GM19468 (cell line): ENCODE measurements around the gene ACSM4.
"Not testable (repeated sequence)": the region's sequence is repeated elsewhere in the genome, so short reads cannot be mapped to it uniquely, and the experiment has no call there.

ENCODE experiments used
- ATAC-seq: cut with Tn5 transposase; IDR thresholded peaks from one replicate; pipeline ENCODE4 v1.9.1; 2021; ENCODE audit warnings: mild to moderate bottlenecking, moderate library complexity, moderate number of reproducible peaks; ENCODE audit not compliant: unreplicated experiment; ENCODE audit errors: extremely low read depth

The ACSM4 gene, protein sequence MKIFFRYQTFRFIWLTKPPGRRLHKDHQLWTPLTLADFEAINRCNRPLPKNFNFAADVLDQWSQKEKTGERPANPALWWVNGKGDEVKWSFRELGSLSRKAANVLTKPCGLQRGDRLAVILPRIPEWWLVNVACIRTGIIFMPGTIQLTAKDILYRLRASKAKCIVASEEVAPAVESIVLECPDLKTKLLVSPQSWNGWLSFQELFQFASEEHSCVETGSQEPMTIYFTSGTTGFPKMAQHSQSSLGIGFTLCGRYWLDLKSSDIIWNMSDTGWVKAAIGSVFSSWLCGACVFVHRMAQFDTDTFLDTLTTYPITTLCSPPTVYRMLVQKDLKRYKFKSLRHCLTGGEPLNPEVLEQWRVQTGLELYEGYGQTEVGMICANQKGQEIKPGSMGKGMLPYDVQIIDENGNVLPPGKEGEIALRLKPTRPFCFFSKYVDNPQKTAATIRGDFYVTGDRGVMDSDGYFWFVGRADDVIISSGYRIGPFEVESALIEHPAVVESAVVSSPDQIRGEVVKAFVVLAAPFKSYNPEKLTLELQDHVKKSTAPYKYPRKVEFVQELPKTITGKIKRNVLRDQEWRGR

GRCh38 chr12:7303772-7304171, at the start of gene ACSM4:
ACSM4 (plus strand) TSS chr12:7304072; CDS start chr12:7304332, 260 bp downstream.
- no peak for ATAC-seq

DNA sequence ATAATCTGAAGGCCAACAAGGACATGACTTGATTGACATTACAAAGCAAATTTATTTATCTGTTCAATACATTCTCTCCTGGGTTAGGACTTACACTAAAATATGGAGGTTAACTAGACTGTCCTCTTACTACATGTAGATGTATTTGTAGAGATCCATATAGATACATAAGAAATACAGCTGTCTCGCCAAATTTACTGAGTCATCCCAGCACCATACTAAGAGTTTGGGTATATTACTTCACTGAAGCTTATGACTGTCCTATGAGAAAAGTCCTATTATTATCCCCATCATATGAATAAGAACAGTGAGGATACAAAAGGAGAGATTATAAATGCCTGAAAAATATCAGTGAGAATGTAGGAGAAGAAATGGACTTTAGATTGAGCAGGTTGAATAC, 44.8 kb upstream of the ACSM4 start:
- no peak for ATAC-seq

GRCh38 chr12:7264538-7264937, 39.3 kb upstream of the ACSM4 start:
- no peak for ATAC-seq

DNA sequence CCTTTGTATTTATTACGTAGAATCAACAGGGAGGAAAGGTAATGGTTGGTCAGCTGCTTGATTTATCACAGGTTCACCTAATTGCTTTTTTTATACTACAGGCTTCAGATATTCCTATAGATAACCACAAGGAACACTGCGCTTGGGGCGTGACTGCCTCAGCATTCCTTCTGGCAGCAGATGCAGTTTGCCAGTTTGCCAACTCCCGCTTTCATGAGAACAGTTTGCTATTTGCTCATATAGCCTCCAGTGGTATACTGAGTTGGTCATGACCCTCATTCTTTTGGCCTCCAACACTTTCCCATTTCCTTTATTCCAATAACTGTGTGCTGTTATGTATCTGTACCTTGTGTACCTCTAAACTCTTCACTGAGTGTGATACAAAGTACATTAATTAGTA, 38.6 kb upstream of the ACSM4 start:
- ATAC-seq, result no peak

GRCh38 chr12:7269273-7269672, 34.6 kb upstream of the ACSM4 start:
- no peak for ATAC-seq

- ATAC-seq, result no peak
These were observed 31.9 kb upstream of the ACSM4 start for GRCh38 chr12:7271893-7272514.

DNA sequence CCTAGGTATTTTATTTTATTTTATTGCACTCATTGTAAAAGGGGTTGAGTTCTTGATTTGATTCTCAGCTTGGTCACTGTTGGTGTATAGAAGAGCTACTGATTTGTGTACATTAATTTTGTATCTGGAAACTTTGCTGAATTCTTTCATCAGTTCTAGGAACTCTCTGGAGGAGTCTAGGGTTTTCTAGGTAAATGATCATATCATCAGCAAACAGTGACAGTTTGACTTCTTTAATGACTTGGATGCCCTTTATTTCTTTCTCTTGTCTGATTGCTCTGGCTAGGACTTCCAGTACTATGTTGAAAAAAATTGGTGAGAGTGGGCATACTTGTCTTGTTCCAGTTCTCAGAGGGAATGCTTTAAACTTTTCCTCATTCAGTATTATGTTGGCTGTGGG, 28.4 kb upstream of the ACSM4 start:
- not testable (repeated sequence) for ATAC-seq

GRCh38 chr12:7282844-7283243, 21.0 kb upstream of the ACSM4 start:
- ATAC-seq, result no peak

DNA sequence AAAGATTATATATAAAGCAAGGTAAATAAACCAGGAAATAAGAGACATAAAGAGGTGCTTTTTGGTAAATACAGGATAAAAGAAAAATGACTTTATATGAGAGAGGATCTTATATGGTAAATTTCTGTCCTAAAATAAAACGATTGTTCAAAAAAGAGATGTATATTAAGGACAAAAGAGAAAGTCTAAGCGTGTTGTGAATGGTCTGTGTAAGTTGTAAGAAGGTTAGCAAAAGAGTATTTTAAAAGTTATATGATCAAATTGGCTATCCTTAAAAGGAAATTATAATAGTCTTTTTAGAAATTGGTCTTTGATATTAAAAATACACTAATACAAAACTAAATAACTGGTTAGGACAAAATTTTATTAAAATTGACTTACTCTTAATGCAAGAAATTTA, 14.1 kb upstream of the ACSM4 start:
- ATAC-seq, result no peak

DNA sequence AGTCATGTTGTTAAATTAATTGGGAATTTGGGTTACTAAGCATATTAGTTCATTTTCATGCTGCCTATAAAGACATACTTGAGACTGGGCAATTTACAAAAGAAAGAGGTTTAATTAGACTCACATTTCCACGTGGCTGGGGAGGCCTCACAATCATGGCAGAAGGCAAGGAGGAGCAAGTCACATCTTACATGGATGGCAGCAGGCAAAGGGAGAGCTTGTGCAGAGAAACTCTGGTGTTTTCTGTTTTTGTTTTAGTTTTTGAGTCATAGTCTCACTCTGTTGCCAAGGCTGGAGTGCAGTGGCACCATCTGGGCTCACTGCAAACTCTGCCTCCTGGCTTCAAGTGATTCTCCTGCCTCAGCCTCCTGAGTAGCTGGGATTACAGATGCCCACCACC, 13.3 kb upstream of the ACSM4 start:
- ATAC-seq, result not testable (repeated sequence)

DNA sequence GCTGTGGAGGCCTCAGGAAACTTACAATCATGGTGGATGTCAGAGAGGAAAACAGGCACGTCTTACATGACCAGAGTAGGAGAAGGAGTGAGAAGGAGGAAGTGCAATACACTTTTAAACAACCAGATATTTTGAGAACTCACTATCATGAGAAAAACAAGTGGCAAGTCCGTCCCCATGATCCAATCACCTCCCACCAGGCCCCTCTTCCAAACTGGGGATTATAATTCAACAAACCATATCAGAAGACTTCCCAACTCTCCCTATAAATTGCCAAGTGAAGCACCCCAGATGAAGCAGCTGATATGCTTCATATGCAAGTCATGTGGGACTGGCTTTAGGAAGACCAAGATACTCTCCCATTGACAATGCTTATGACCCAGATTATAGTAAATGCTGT, 11.6 kb upstream of the ACSM4 start:
- no peak for ATAC-seq

GRCh38 chr12:7293670-7294069, 10.2 kb upstream of the ACSM4 start:
- no peak for ATAC-seq

DNA sequence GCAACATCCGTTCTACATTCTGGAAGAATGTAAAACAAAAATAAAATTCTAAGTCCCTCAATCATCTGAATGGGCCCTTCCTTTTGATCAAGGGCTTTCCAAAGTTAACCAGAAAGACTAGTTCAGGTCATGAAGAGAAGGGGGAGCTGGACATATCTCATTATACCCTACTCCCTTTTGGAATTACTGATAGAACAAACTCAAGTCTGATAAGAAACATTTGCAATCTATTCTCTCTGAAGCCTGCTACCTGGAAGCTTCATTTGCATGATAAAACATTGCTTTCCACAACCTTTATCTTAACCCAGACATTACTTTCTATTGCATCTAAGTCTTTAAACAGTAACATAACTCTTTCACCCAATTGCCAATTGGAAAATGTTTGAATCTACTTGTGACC, 8.3 kb upstream of the ACSM4 start:
- ATAC-seq, result no peak

DNA sequence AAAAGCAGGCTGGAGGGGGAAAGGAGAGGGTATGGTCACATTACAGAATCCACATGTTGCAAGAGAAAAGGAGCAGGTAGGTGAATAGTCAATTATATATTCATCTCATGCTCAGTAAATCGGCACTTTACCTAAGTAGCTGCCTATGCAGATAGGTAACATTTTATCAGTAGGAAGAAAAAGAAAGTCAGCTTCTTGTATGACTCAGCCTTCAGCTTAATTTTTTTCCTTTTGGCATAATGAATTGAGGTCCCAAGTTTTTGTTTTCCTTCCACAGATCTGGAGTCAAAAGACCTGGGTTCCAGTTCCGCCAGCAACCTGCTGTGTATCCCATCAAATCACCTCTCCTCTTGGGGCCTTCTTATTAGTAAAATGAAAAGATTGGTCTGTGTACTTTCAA, 6.0 kb upstream of the ACSM4 start:
- ATAC-seq, result no peak

DNA sequence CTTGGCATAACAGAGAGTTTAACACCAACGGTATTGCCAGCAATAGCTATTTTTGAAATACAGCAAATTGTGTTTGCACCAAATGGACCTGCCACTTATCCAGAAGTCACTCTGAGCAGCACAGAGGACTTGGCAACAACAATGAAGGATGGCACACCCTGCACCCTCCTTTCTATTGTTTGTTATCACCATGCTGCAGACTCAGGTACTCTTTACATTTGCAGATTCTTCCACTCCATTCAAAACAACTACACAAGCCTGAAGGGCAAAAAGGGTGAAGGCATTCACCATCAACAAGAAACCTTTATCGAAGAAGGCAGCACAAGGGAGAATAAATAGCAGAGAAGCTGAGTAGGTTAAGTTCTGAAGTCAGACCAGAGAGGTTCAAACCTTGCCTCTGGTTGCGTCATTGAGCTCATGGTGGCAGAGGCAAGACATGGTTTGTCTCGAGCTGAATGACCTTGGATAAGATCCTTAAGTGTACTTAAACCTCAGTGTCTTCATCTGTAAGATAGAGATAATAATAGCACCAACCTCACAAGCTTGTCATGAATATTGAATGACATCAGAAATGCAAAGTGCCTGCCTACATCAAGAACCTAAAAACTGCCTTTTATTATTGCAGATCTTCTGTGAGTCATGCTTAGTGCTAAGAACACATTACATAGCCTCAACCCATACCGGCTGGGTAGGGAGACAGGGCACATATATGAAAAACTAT, 1.4 kb upstream of the ACSM4 start:
- ATAC-seq, result no peak

DNA sequence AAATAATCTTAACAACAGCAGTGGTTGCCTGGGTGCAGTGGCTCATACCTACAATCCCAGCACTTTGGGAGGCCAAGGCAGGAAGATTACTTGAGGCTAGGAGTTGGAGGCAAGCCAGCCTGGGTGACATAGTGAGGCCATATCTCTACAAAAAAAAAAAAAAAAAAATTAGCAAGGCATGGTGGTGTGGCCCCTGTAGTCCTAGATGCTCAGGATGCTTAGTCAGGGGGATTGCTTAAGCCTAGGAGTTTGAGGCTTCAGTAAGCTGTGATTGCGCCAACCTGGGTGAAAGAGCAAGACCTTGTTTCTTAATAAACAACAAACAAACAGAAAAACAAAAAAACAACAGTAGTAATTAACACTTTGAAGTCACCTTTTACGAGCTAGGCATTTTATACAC, 642 bp upstream of the ACSM4 start:
- ATAC-seq, result no peak

DNA sequence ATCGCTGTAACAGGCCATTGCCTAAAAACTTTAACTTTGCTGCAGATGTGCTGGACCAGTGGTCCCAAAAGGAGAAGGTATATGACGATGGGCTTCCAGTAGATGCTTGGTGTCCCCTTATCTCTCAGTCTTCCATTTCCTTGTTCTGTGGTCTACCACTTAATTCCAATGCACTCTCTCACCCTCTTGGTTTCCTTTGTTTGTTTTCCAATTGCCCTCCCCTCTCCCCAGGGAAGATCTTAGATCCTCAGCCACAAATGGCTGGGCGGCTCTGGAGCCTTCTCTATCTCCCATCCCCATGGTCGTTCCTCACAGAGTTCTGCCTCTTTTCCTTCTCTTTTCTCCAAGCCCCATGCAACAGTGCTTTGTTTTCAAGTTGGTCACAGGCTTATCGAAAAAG, 584 bp downstream of the ACSM4 start:
- no peak for ATAC-seq

GRCh38 chr12:7310070-7310469, 6.2 kb downstream of the ACSM4 start:
- ATAC-seq, result no peak

GRCh38 chr12:7319930-7320329, 16.1 kb downstream of the ACSM4 start:
- ATAC-seq, result no peak

GRCh38 chr12:7321624-7322023, 17.8 kb downstream of the ACSM4 start:
- ATAC-seq, result no peak

GRCh38 chr12:7322599-7322998, 18.7 kb downstream of the ACSM4 start:
- ATAC-seq, result no peak
